ENCODE results near the gene NEK6. TPM values are rescaled to one million over a fixed set of nuclear protein-coding genes. Genes with fewer than 3 reads are reported as not detected.

NEK6 gene
- total and polyA plus RNA-seq, 2 of the 8 experiments (the other 6 are each of a cell fraction or from before 2014, with no cell fraction given): 17.7 to 19.7 TPM

GRCh38 chr9:124340219-124341069, 82.7 kb downstream of the NEK6 start:
- Histone ChIP-seq H4K91ac (replicated peaks; ENCODE audit: insufficient read length, low read length) (no peak overlapping the region), H3K4me2 (ENCODE audit: insufficient read depth in 1 of 2, low read depth in 2 of 2, low read length in 2 of 2) (no peak overlapping the region), H3K4me1 (replicated peaks in 1 of 4; ENCODE audit: control insufficient read depth in 3 of 4, insufficient read depth in 4 of 4, low read length in 3 of 4) (peaks cover 0 to 22% (median 12%) of the 10 kb centered on the region in 4 experiments; a peak in 5 of 7 replicates), H3K9ac (replicated peaks in 1 of 4; ENCODE audit: extremely low read depth in 1 of 4, low read depth in 3 of 4, low read length in 3 of 4) (no peak overlapping the region; a peak in 2 of 7 replicates), H3K27ac (ENCODE audit: low read depth, low read length) (no peak overlapping the region; the same call in none of the 2 replicates), H2BK5ac (ENCODE audit: low read depth, low read length) (no peak overlapping the region; the same call in 1 of the 2 replicates), H3K36me3 (ENCODE audit: control insufficient read depth in 2 of 4, insufficient read depth in 4 of 4, low read length in 3 of 4) (no peaks in the 10 kb centered on the region), H3K27me3 (replicated peaks in 1 of 4; ENCODE audit: control insufficient read depth in 3 of 4, extremely low read depth in 1 of 4, insufficient read depth in 3 of 4, low read length in 3 of 4) (no peaks in the 10 kb centered on the region), H3K14ac (ENCODE audit: insufficient read length) (no peak overlapping the region), H2AFZ (ENCODE audit: low read length) (no peak overlapping the region), H3K4me3 (ENCODE audit: extremely low read depth in 1 of 4, insufficient read depth in 2 of 4, low read depth in 3 of 4, low read length in 4 of 4) (no peak overlapping the region), H4K8ac (ENCODE audit: extremely low read depth, insufficient read depth, low read length) (no peak overlapping the region), H3K56ac (replicated peaks; ENCODE audit: insufficient read length, low read depth, low read length) (no peak overlapping the region), H3K23me2 (ENCODE audit: low read depth, low read length) (no peaks in the 10 kb centered on the region), H3K23ac (ENCODE audit: insufficient read length) (no peak overlapping the region), H3K79me1 (ENCODE audit: low read depth, low read length) (no peaks in the 10 kb centered on the region), H4K5ac (ENCODE audit: insufficient read length, low read depth, low read length) (no peak overlapping the region), H2BK20ac (ENCODE audit: low read length) (no peak overlapping the region), H4K20me1 (replicated peaks in 1 of 2; ENCODE audit: control insufficient read depth in 1 of 2, insufficient read depth in 2 of 2, low read length in 2 of 2) (peaks cover 3 to 19% of the 10 kb centered on the region in 2 experiments), H3K4ac (replicated peaks; ENCODE audit: insufficient read length, low read depth, low read length) (no peak overlapping the region), H2BK12ac (ENCODE audit: low read depth, low read length) (no peak overlapping the region), H3K79me2 (ENCODE audit: control insufficient read depth in 1 of 2, insufficient read depth in 2 of 2, low read length in 2 of 2) (no peaks in the 10 kb centered on the region), H2BK120ac (replicated peaks; ENCODE audit: low read depth, low read length) (no peak overlapping the region), H2AK5ac (ENCODE audit: low read depth, low read length) (no peak overlapping the region), H3K18ac (ENCODE audit: extremely low read depth, low read length) (no peak overlapping the region), H3K9me3 (ENCODE audit: insufficient read depth in 2 of 2, low read depth in 1 of 2, low read length in 1 of 2) (no peaks in the 10 kb centered on the region; a peak in 2 of 4 replicates), H2BK15ac (ENCODE audit: low read length) (no peak overlapping the region)
- DNase-seq (ENCODE audit: low read depth in 1 of 2, low spot score in 2 of 2) (no peak), FAIRE-seq (no peak)
- TF ChIP-seq HDAC6 (IDR thresholded peaks at IDR 0.05; ENCODE audit: low read depth, low read length) (no peak), SRF (IDR thresholded peaks at IDR 0.05; ENCODE audit: low read depth, low read length) (no peak), TAF1 (IDR thresholded peaks at IDR 0.05; ENCODE audit: low read depth, low read length) (no peak), YY1 (IDR thresholded peaks at IDR 0.05; ENCODE audit: low read depth, low read length) (no peak), POLR2A (IDR thresholded peaks at IDR 0.05; ENCODE audit: control extremely low read depth in 1 of 2, low read depth in 2 of 2, low read length in 2 of 2) (no peak)
- 92% methylated on average over 16 of the region's 18 CpGs; no CpG with 5 or more reads in 1 of the 2 experiments for WGBS, 2 experiments (ENCODE audit: extremely low coverage in 1 of 2, insufficient coverage in 1 of 2, insufficient read length in 1 of 2, insufficient replicate concordance in 2 of 2, low coverage in 1 of 2, low lambda C conversion rate in 2 of 2, missing lambda C conversion rate in 1 of 2)
- ChIA-PET CTCF (ENCODE audit: partially characterized antibody) (interaction anchor here (1.0 to 1.8 kb wide), 6 partner anchors 10 to 382 kb away, joined by 3 to 5 read pairs (median 4); no protein-coding TSS in a partner anchor), POLR2A (ENCODE audit: partially characterized antibody) (interaction anchor here (1.1 to 3.2 kb wide), 2 partner anchors 10 to 37 kb away, joined by 3 to 15 read pairs; no protein-coding TSS in a partner anchor)

Measured in H1 (cell line).